ENCODE measurements around the gene SLC35B2. TPM values are rescaled to one million over a fixed set of nuclear protein-coding genes. Genes with fewer than 3 reads are reported as not detected.

SLC35B2 gene
- total and polyA plus RNA-seq, 9 of the 15 experiments (the other 6 are each of a cell fraction or from before 2014, with no cell fraction given), result 14.5 to 59.1 (median 47.1) TPM

DNA sequence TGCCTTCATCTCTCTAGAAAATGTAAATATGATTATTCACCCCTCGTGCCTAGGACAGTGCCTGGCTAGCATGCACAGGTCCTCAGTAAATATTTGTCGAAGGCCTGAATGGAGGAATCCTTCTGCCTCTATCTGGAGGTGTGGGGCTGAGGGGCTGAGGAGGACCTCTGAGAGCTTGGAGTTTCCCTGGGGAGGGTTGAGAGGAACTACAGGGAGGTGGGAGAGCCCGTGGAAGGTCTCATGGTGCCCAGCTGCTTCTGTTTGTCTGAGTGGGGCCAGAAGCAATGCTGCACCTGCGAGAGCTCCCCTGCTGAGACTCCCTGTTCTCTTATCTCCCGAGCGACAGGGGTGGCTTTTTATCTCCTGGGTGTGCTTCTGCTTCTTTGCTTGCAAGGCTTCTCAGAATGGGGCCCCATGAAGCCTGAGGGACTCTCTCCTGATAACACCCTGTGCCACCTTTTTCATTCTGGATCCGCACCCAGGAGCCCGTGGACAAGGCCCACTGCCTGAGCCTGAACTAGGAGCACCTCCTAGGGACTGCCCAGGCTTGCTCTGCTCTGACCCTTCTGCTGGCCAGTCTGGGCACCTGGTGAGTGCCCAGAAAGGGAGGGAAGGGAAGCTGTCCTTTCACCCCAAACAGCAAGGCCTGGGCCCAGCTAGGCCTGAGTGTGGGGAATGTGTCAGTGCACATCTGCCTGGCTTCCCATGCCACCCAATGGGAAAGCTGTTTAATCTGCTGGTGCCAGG lies 31.6 kb downstream of the SLC35B2 start (continued):
- TF ChIP-seq NRF1 (conservative IDR thresholded peaks at IDR 0.05 in 1 of 2, IDR thresholded peaks at IDR 0.05 in 1 of 2), result 0 out of 4 replicates have a peak, but pooled peaks of 1 of the 2 experiments have one; percentile 11
- peak; percentile 77; the same call in 1 of the 2 replicates for TF ChIP-seq ZNF583 (CRISPR knock-in tag; IDR thresholded peaks at IDR 0.05)
- TF ChIP-seq, protein P1, sequence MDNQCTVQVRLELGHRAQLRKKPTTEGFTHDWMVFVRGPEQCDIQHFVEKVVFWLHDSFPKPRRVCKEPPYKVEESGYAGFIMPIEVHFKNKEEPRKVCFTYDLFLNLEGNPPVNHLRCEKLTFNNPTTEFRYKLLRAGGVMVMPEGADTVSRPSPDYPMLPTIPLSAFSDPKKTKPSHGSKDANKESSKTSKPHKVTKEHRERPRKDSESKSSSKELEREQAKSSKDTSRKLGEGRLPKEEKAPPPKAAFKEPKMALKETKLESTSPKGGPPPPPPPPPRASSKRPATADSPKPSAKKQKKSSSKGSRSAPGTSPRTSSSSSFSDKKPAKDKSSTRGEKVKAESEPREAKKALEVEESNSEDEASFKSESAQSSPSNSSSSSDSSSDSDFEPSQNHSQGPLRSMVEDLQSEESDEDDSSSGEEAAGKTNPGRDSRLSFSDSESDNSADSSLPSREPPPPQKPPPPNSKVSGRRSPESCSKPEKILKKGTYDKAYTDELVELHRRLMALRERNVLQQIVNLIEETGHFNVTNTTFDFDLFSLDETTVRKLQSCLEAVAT (IDR thresholded peaks at IDR 0.05), result 0 out of 4 replicates have a peak, but pooled peaks of 1 of the 2 experiments have one; percentile 35
- TF ChIP-seq, protein P2, sequence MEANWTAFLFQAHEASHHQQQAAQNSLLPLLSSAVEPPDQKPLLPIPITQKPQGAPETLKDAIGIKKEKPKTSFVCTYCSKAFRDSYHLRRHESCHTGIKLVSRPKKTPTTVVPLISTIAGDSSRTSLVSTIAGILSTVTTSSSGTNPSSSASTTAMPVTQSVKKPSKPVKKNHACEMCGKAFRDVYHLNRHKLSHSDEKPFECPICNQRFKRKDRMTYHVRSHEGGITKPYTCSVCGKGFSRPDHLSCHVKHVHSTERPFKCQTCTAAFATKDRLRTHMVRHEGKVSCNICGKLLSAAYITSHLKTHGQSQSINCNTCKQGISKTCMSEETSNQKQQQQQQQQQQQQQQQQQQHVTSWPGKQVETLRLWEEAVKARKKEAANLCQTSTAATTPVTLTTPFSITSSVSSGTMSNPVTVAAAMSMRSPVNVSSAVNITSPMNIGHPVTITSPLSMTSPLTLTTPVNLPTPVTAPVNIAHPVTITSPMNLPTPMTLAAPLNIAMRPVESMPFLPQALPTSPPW (CRISPR knock-in tag; IDR thresholded peaks at IDR 0.05), result peak; percentile 77
- TF ChIP-seq ZNF668 (CRISPR knock-in tag; IDR thresholded peaks at IDR 0.05), result 0 out of 2 replicates have a peak, but pooled peaks have one; percentile 53
- TF ChIP-seq PHF21A (IDR thresholded peaks at IDR 0.05; ENCODE audit: borderline replicate concordance, low read depth), result peak; percentile 51; the same call in 1 of the 2 replicates
- peak; percentile 93 for TF ChIP-seq MTA2 (IDR thresholded peaks at IDR 0.05; ENCODE audit: low read depth)
- 0 out of 2 replicates have a peak, but pooled peaks have one; percentile 37 for TF ChIP-seq RB1 (IDR thresholded peaks at IDR 0.05; ENCODE audit: low read depth)
- TF ChIP-seq TAF1 (IDR thresholded peaks at IDR 0.05; ENCODE audit: control insufficient read depth, extremely low read depth, insufficient read depth, low read length, severe bottlenecking), result peak; percentile 43
- TF ChIP-seq SIN3B (IDR thresholded peaks at IDR 0.05; ENCODE audit: low read depth), result no peak; the same call in 1 of the 2 replicates
- TF ChIP-seq KLF16 (IDR thresholded peaks at IDR 0.05), result peak; percentile 99
- TF ChIP-seq BRD4 (IDR thresholded peaks at IDR 0.05), result no peak
- no peak for TF ChIP-seq GTF2E2 (tag; IDR thresholded peaks at IDR 0.05)
- TF ChIP-seq, protein P3, sequence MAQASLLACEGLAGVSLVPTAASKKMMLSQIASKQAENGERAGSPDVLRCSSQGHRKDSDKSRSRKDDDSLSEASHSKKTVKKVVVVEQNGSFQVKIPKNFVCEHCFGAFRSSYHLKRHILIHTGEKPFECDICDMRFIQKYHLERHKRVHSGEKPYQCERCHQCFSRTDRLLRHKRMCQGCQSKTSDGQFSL (CRISPR knock-in tag; IDR thresholded peaks at IDR 0.05), result no peak
- TF ChIP-seq, protein P3 (tag; IDR thresholded peaks at IDR 0.05), result no peak
- 0 out of 2 replicates have a peak, but pooled peaks have one; percentile 74 for TF ChIP-seq ZNF133 (CRISPR knock-in tag; IDR thresholded peaks at IDR 0.05)
- TF ChIP-seq FOXM1 (IDR thresholded peaks at IDR 0.05; ENCODE audit: low read depth), result peak; percentile 88
- no peak for TF ChIP-seq FOXM1 (CRISPR knock-in tag; IDR thresholded peaks at IDR 0.05; ENCODE audit: low read depth)
- 0 out of 2 replicates have a peak, but pooled peaks have one; percentile 21 for TF ChIP-seq CCAR2 (IDR thresholded peaks at IDR 0.05; ENCODE audit: low read depth, low read length)
- peak; percentile 96 for TF ChIP-seq SOX6 (IDR thresholded peaks at IDR 0.05)
- TF ChIP-seq KDM1A (IDR thresholded peaks at IDR 0.05), result peak; percentile 89 to 91
- TF ChIP-seq EP300 (IDR thresholded peaks at IDR 0.05; ENCODE audit: low read length), result peak; percentile 92
- TF ChIP-seq EZH2 (IDR thresholded peaks at IDR 0.05; ENCODE audit: borderline replicate concordance, low read depth, low read length), result no peak
- TF ChIP-seq NFIC (IDR thresholded peaks at IDR 0.05), result peak; percentile 93
- TF ChIP-seq FOSL1 (tag; conservative IDR thresholded peaks at IDR 0.05), result peak; percentile 28; the same call in 1 of the 2 replicates

All from K562 (cell line).